ENCODE results near the gene NHERF1. TPM values are rescaled to one million over a fixed set of nuclear protein-coding genes. Genes with fewer than 3 reads are reported as not detected.

The NHERF1 gene
- total and polyA plus RNA-seq, 9 of the 15 experiments (the other 6 are each of a cell fraction or from before 2014, with no cell fraction given): 11.4 to 79.9 (median 36.9) TPM

- TF ChIP-seq JUND (IDR thresholded peaks at IDR 0.05; ENCODE audit: borderline replicate concordance, low read depth, low read length) (peak; percentile 61), JUND (tag; IDR thresholded peaks at IDR 0.05; ENCODE audit: borderline replicate concordance, low read depth, low read length) (peak; percentile 42; the same call in 1 of the 3 replicates), TEAD4 (IDR thresholded peaks at IDR 0.05; ENCODE audit: low read length) (peak; percentile 24; the same call in 1 of the 2 replicates), TEAD4 (CRISPR knock-in tag; IDR thresholded peaks at IDR 0.05; ENCODE audit: borderline replicate concordance) (no peak), PREB (CRISPR knock-in tag; IDR thresholded peaks at IDR 0.05) (no peak), CBFA2T3 (IDR thresholded peaks at IDR 0.05) (peak; percentile 71), REST (IDR thresholded peaks at IDR 0.05; ENCODE audit: borderline replicate concordance) (peak; percentile 19; the same call in 1 of the 2 replicates), REST (CRISPR knock-in tag; IDR thresholded peaks at IDR 0.05; ENCODE audit: low read depth) (no peak), EP300 (IDR thresholded peaks at IDR 0.05; ENCODE audit: low read length) (peak; percentile 25; the same call in 1 of the 2 replicates), BRCA1 (IDR thresholded peaks at IDR 0.05) (no peak), BRCA1 (CRISPR knock-in tag; IDR thresholded peaks at IDR 0.05) (no peak), ELF1 (tag; IDR thresholded peaks at IDR 0.05) (no peak)
- TF ChIP-seq, protein P1, sequence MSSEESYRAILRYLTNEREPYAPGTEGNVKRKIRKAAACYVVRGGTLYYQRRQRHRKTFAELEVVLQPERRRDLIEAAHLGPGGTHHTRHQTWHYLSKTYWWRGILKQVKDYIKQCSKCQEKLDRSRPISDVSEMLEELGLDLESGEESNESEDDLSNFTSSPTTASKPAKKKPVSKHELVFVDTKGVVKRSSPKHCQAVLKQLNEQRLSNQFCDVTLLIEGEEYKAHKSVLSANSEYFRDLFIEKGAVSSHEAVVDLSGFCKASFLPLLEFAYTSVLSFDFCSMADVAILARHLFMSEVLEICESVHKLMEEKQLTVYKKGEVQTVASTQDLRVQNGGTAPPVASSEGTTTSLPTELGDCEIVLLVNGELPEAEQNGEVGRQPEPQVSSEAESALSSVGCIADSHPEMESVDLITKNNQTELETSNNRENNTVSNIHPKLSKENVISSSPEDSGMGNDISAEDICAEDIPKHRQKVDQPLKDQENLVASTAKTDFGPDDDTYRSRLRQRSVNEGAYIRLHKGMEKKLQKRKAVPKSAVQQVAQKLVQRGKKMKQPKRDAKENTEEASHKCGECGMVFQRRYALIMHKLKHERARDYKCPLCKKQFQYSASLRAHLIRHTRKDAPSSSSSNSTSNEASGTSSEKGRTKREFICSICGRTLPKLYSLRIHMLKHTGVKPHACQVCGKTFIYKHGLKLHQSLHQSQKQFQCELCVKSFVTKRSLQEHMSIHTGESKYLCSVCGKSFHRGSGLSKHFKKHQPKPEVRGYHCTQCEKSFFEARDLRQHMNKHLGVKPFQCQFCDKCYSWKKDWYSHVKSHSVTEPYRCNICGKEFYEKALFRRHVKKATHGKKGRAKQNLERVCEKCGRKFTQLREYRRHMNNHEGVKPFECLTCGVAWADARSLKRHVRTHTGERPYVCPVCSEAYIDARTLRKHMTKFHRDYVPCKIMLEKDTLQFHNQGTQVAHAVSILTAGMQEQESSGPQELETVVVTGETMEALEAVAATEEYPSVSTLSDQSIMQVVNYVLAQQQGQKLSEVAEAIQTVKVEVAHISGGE (CRISPR knock-in tag; IDR thresholded peaks at IDR 0.05): peak in 1 of 3 experiments; percentile 63; a peak in 2 of 6 replicates
These were observed 1.5 kb upstream of the NHERF1 start (continued) for GRCh38 chr17:74746922-74747321.
